ENCODE data around the gene ULK4. TPM values are rescaled to one million over a fixed set of nuclear protein-coding genes. Genes with fewer than 3 reads are reported as not detected.

ULK4 gene
- total RNA-seq, 4 donors from 2014 or later, result 3.2 to 18.7 (median 12.6) TPM

DNA sequence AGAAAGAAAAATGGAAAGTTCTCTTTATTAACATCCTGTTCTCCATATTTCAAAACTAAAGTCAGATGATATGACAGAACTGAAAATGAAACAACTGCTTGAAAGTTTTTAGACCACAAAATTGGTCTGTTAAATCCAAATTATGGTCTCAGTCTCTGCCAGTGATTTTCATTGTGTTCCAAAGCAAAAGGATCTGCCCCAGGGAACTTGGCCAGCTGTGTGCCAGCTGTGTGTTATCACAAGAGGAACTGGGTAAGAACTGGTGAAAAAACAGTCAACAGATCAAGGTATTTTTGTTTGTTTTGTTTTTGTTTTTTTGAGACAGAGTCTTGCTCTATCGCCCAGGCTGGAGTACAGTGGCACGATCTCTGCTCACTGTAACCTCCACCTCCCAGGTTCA is 439.3 kb downstream of the ULK4 start:
- no peak for DNase-seq (ENCODE audit: low spot score in 2 of 2)
- intact Hi-C loops (cut with DNase I; ENCODE audit: low total_unique reads), result no loop called here
- 84 to 91% methylated on average over 2 of the region's 2 CpGs for WGBS, 2 donors
- TF ChIP-seq, protein P1, sequence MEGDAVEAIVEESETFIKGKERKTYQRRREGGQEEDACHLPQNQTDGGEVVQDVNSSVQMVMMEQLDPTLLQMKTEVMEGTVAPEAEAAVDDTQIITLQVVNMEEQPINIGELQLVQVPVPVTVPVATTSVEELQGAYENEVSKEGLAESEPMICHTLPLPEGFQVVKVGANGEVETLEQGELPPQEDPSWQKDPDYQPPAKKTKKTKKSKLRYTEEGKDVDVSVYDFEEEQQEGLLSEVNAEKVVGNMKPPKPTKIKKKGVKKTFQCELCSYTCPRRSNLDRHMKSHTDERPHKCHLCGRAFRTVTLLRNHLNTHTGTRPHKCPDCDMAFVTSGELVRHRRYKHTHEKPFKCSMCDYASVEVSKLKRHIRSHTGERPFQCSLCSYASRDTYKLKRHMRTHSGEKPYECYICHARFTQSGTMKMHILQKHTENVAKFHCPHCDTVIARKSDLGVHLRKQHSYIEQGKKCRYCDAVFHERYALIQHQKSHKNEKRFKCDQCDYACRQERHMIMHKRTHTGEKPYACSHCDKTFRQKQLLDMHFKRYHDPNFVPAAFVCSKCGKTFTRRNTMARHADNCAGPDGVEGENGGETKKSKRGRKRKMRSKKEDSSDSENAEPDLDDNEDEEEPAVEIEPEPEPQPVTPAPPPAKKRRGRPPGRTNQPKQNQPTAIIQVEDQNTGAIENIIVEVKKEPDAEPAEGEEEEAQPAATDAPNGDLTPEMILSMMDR (IDR thresholded peaks at IDR 0.05), result no peak
- no peak for TF ChIP-seq POLR2A (IDR thresholded peaks at IDR 0.05)
- no peak overlapping the region for H3K4me3 ChIP-seq (ENCODE audit: low read depth, poor library complexity, severe bottlenecking)

DNA sequence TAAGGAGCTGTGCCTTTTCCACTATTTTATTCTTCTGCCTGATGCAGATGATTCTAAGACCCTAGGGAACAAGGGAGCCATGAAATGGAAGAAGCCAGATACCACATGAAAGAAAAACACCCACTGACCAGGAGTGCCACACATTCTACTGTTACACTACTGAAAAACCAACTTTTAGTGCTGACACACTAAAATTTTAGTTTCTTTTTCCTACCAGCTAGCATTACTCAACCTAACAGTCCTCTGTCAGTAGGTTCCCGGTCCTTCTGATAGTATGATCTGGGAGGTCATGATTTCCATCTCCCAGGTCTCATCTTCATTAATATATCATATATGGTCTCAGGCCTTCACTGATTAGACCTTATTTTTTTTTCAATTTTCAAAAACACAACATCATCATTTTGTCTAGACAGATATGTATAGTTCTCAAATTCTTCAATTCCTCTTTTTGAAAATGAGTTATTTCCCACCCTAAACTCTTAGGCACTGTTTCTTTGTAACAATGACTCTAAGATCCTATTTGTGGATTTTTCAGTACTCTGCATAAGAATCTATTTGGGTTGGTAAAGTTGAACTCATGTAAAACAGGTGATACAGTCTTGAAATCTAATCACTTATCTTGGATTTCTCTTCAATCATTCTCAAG is 440.8 kb downstream of the ULK4 start:
- DNase-seq (ENCODE audit: low spot score in 2 of 2), result no peak

DNA sequence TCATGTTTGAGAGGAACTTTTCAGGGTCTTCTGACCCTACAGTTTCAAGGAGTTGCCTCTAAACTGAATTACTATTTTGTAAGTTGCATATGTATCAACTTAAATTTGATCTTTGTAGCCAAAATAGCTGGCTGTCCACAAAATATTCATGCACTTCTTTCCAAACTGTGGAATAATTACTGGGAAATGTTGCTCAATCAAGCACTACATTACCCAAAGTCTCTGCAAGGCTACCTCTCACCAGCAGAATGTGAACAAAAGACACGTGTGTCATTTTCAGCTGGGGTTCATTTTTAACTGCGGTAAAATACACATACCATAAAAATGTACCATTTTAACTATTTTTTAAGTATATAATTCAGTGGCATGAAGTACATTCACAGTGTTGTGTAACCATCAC is 442.2 kb downstream of the ULK4 start:
- H3K4me3 ChIP-seq (ENCODE audit: low read depth, poor library complexity, severe bottlenecking), result no peak overlapping the region
- TF ChIP-seq, protein P1 (IDR thresholded peaks at IDR 0.05), result no peak
- TF ChIP-seq POLR2A (IDR thresholded peaks at IDR 0.05), result no peak
- intact Hi-C loops (cut with DNase I; ENCODE audit: low total_unique reads), result no loop called here
- DNase-seq (ENCODE audit: low spot score in 2 of 2), result no peak
- 75 to 84% methylated on average over 2 of the region's 2 CpGs for WGBS, 2 donors

More for the DNA sequence above, 440.8 kb downstream of the ULK4 start:
- TF ChIP-seq, protein P1 (IDR thresholded peaks at IDR 0.05), result no peak
- no peak for TF ChIP-seq POLR2A (IDR thresholded peaks at IDR 0.05)
- intact Hi-C loops (cut with DNase I; ENCODE audit: low total_unique reads), result no loop called here
- WGBS, 2 donors, result 89 to 100% methylated on average over 1 of the region's 1 CpG
- no peak overlapping the region for H3K4me3 ChIP-seq (ENCODE audit: low read depth, poor library complexity, severe bottlenecking)

DNA sequence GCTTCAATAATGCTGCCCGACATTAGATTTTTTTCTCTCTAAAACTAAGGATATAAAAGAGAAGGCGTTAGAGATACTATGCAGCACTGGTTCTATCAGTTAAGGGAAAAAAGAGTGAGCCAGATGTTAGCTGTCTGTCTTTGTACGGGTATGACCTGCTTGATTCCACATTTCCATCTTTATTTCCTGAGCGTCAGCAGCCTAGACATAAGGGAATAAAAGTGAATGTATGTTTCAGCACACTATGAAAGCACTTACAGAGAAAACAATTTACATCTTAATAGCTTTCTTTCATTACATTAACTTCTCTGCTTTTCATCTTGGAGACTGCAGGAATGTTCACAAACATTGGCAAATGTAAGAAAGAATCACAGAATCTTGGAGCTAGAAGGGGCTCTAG is 443.3 kb downstream of the ULK4 start:
- no peak overlapping the region for H3K4me3 ChIP-seq (ENCODE audit: low read depth, poor library complexity, severe bottlenecking)
- TF ChIP-seq POLR2A (IDR thresholded peaks at IDR 0.05), result no peak
- TF ChIP-seq, protein P1 (IDR thresholded peaks at IDR 0.05), result no peak
- DNase-seq (ENCODE audit: low spot score in 2 of 2), result no peak
- intact Hi-C loops (cut with DNase I; ENCODE audit: low total_unique reads), result no loop called here
- 67 to 68% methylated on average over 4 of the region's 4 CpGs for WGBS, 2 donors

DNA sequence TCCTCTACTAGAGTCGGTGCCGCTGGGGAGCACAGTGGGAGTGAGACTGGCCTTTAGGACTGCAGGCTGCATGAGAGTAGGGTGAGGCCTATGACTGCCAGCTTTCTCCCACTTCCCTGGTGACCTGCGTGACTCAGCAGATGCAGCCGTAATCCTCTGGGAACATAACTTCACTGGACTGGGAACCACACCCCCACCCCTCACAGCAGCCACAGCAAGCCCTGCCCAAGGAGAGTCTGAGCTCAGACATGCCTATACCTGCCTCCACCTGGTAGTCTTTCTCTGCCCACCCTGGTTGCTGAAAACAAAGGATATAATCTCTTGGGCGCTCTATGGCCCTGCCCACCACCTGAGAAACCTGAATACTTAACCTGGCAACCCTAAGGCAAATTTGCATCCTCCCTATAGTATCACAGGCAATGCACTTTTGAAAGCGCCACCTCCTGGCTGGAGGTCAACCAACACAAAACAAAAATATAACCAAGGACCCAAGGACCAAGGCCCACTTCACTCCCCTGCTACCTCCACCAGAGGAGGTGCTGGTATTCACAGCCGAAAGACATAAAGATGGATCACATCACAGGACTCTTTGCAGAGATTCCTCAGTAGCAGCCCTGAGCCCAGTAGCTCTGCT is 453.7 kb downstream of the ULK4 start:
- H3K4me3 ChIP-seq (ENCODE audit: low read depth, poor library complexity, severe bottlenecking), result no peak overlapping the region
- WGBS, 2 donors, result 73 to 78% methylated on average over 7 of the region's 7 CpGs
- no peak for DNase-seq (ENCODE audit: low spot score in 2 of 2)
- intact Hi-C loops (cut with DNase I; ENCODE audit: low total_unique reads), result no loop called here
- no peak for TF ChIP-seq POLR2A (IDR thresholded peaks at IDR 0.05)
- TF ChIP-seq, protein P1 (IDR thresholded peaks at IDR 0.05), result no peak

Data from lower leg skin (tissue), 4 donors.